Skeletal muscle tissue (tissue), 4 donors: ENCODE results near the gene ALAS1. TPM values are rescaled to one million over a fixed set of nuclear protein-coding genes. Genes with fewer than 3 reads are reported as not detected.
"Not testable (repeated sequence)": the region's sequence is repeated elsewhere in the genome, so short reads cannot be mapped to it uniquely, and the experiment has no call there.

ENCODE experiments used
- H3K27ac ChIP-seq: one replicate; pipeline ENCODE4 v1.7.0; 2013; ENCODE audit warnings: mild to moderate bottlenecking, low read depth, low read length, inconsistent platforms
- H3K27me3 ChIP-seq, 3 donors: one replicate each; pipeline ENCODE4 v1.7.0; 2013; ENCODE audit warnings: low read length in 3 of 3; ENCODE audit not compliant: control insufficient read depth in 3 of 3, insufficient read depth in 3 of 3
- H3K36me3 ChIP-seq, 3 donors: one replicate each; pipeline ENCODE4 v1.7.0; 2013; ENCODE audit warnings: low read length in 3 of 3; ENCODE audit not compliant: control insufficient read depth in 3 of 3, insufficient read depth in 3 of 3
- H3K4me1 ChIP-seq, 3 donors: one replicate each; pipeline ENCODE4 v1.7.0; 2013; ENCODE audit warnings: low read length in 3 of 3, mild to moderate bottlenecking in 3 of 3; ENCODE audit not compliant: control insufficient read depth in 3 of 3, insufficient read depth in 3 of 3
- H3K4me3 ChIP-seq, 3 donors: one replicate each; pipeline ENCODE4 v1.7.0; 2013; ENCODE audit warnings: low read length in 3 of 3
- H3K9ac ChIP-seq, 3 donors: one replicate each; pipeline ENCODE4 v1.7.0; 2013; ENCODE audit warnings: low read length in 3 of 3, mild to moderate bottlenecking in 3 of 3, moderate library complexity in 2 of 3, low read depth in 1 of 3
- H3K9me3 ChIP-seq, 3 donors: one replicate each; pipeline ENCODE4 v1.7.0; 2013; ENCODE audit warnings: low read length in 3 of 3; ENCODE audit not compliant: control insufficient read depth in 3 of 3
- total RNA-seq: library from RNA; depleted of rRNA; stranded (reverse); fragments of >200 nt; gene quantifications from one replicate; pipeline ENCODE4 v1.2.3, GENCODE V29; 2014
- donor health status: Osteomylitis.

Gene ALAS1
- total RNA-seq, 1 donor from 2014 or later: 31.3 TPM

DNA sequence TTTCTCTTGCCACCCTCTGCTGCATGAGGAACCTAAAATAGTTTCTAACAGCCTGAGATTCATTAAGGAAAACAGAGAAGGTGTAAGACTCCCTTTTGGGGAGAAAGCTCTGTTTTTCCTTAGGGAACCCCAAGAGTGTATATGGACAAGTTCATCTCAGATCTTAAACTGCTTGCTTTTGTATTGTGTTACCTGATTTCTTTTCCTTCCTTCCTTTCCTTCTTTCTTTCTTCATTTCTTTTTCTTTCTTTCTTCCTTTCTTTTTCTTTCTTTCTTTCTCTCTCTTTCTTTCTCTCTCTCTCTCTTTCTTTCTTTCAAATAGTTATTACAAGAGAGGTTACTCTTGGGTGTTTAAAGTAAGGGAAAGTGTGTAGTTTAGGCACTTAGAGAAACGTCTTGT is 38.5 kb upstream of the ALAS1 start:
- Histone ChIP-seq H3K27ac (no peak overlapping the region), H3K9me3 (no peaks in the 10 kb centered on the region), H3K27me3 (peaks cover 0 to 3% (median 0%) of the 10 kb centered on the region in 3 donors), H3K4me3 (no peak overlapping the region), H3K36me3 (no peaks in the 10 kb centered on the region), H3K4me1 (peaks cover 0 to 4% (median 0%) of the 10 kb centered on the region in 3 donors), H3K9ac (no peak overlapping the region)

GRCh38 chr3:52162250-52162872 is 35.6 kb upstream of the ALAS1 start:
- H3K9me3 ChIP-seq: no peaks in the 10 kb centered on the region
- no peak overlapping the region for H3K27ac ChIP-seq
- H3K27me3 ChIP-seq: peaks cover 0 to 3% (median 0%) of the 10 kb centered on the region in 3 donors
- H3K4me3 ChIP-seq: no peak overlapping the region
- no peaks in the 10 kb centered on the region for H3K4me1 ChIP-seq
- no peaks in the 10 kb centered on the region for H3K36me3 ChIP-seq
- H3K9ac ChIP-seq: no peak overlapping the region

GRCh38 chr3:52167240-52167639 is 30.7 kb upstream of the ALAS1 start:
- H3K9ac ChIP-seq: no peak overlapping the region
- no peak overlapping the region for H3K4me3 ChIP-seq
- H3K27me3 ChIP-seq: peaks cover 0 to 3% (median 0%) of the 10 kb centered on the region in 3 donors
- H3K9me3 ChIP-seq: no peaks in the 10 kb centered on the region
- H3K4me1 ChIP-seq: no peaks in the 10 kb centered on the region
- H3K27ac ChIP-seq: no peak overlapping the region
- no peaks in the 10 kb centered on the region for H3K36me3 ChIP-seq

DNA sequence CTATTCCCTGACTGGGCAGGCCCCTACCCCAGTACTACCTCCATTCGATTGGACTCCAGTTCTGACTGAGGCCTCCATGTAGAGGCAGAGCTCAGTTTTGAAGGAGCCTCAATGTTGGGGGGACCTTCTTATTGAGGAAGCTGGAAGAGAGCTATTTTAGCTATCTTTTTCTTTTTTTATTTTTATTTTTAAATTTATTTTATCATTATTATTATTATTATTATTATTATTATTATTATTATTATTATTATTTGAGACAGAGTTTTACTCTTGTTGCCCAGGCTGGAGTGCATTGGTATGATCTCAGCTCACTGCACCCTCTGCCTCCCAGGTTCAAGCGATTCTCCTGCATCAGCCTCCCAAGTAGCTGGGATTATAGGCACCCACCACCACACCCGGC is 27.7 kb upstream of the ALAS1 start:
- H3K4me3 ChIP-seq, H3K4me1 ChIP-seq, H3K9ac ChIP-seq, H3K27ac ChIP-seq, H3K27me3 ChIP-seq, H3K36me3 ChIP-seq, H3K9me3 ChIP-seq: not testable (repeated sequence)

- H3K27ac ChIP-seq: no peak overlapping the region
- no peaks in the 10 kb centered on the region for H3K9me3 ChIP-seq
- no peaks in the 10 kb centered on the region for H3K36me3 ChIP-seq
- H3K4me3 ChIP-seq: no peak overlapping the region
- H3K27me3 ChIP-seq: peaks cover 0 to 4% (median 0%) of the 10 kb centered on the region in 3 donors
- H3K9ac ChIP-seq: no peak overlapping the region
- H3K4me1 ChIP-seq: no peaks in the 10 kb centered on the region
These were observed 26.3 kb upstream of the ALAS1 start for GRCh38 chr3:52171514-52172261.

- H3K4me1 ChIP-seq: no peaks in the 10 kb centered on the region
- no peak overlapping the region for H3K27ac ChIP-seq
- no peak overlapping the region for H3K4me3 ChIP-seq
- H3K27me3 ChIP-seq: peaks cover 0 to 4% (median 0%) of the 10 kb centered on the region in 3 donors
- H3K9me3 ChIP-seq: no peaks in the 10 kb centered on the region
- H3K36me3 ChIP-seq: no peaks in the 10 kb centered on the region
- H3K9ac ChIP-seq: no peak overlapping the region
These were observed 25.6 kb upstream of the ALAS1 start for GRCh38 chr3:52172262-52172757.

GRCh38 chr3:52173101-52173500 is 24.9 kb upstream of the ALAS1 start:
- Histone ChIP-seq H3K27ac (no peak overlapping the region), H3K27me3 (peaks cover 0 to 4% (median 0%) of the 10 kb centered on the region in 3 donors), H3K4me3 (no peak overlapping the region), H3K4me1 (no peaks in the 10 kb centered on the region), H3K9me3 (no peaks in the 10 kb centered on the region), H3K9ac (no peak overlapping the region), H3K36me3 (no peaks in the 10 kb centered on the region)

DNA sequence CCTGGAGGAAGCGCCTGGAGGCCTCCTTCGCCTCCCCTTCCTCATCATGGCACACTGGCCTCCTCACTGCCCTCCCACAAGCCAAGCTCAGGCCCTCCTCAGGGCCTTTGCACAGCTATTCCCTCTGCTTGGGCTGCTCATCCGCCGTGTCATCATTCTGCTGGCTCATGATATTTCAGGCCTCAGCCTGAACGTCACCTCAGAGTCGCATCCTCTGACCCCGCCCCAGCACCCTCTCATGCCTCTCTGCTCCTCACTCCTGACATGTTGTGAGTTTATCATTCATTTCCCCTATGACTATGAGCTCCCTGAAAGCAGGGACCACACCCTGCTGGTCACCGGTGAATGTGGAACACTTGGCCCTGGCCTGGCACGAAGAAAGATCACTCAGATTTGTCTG is 23.1 kb upstream of the ALAS1 start:
- Histone ChIP-seq H3K4me3 (no peak overlapping the region), H3K36me3 (no peaks in the 10 kb centered on the region), H3K27ac (no peak overlapping the region), H3K9ac (no peak overlapping the region), H3K27me3 (peaks cover 0 to 4% (median 0%) of the 10 kb centered on the region in 3 donors), H3K4me1 (no peaks in the 10 kb centered on the region), H3K9me3 (no peaks in the 10 kb centered on the region)

DNA sequence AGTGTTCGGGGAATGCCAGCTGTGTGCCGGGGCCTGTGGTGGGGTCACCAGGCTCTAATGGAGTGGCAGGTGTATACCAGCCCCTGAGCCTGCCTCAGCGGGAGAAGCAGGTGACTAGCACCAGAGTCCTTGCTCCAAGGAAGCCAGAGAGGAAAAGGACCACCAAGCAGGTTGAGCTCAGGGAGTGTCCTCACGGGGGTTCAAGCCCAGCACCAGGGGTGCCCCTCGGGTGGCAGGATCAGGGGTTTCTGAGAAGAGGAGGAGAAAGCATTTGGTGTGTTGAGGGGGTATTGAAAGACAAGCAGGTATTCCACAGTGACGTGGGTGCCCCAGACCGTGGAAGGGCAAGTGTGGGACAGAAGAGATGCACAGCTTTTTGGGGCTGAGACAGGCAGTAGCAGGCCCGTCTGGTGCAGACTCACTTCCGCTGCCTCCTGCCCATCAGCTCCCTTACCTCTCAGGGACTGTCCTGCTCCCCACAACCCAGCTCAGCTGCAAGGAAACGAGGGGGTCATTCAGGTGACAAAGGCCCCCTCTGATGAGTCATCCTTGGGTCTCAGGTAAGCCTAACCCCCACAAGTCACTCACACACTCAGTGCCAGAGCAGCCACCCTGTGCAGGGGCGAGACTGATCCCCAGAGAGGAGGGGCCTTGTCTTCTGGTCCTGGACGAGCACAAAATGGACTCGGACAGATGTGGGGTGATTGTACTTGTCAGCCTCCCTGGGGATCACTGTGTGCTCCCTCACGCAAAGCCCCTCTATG is 22.4 kb upstream of the ALAS1 start:
- Histone ChIP-seq H3K27me3 (peaks cover 0 to 4% (median 0%) of the 10 kb centered on the region in 3 donors), H3K9ac (no peak overlapping the region), H3K4me3 (no peak overlapping the region), H3K27ac (no peak overlapping the region), H3K36me3 (no peaks in the 10 kb centered on the region), H3K4me1 (no peaks in the 10 kb centered on the region), H3K9me3 (no peaks in the 10 kb centered on the region)
